Natural killer cell (primary cell): ENCODE data around the gene KCNC1. TPM values are rescaled to one million over a fixed set of nuclear protein-coding genes. Genes with fewer than 3 reads are reported as not detected.

Source experiments
- ATAC-seq, 3 donors: fragments of 150-1000 bp in 2 of 3; fragments of 200-7000 bp in 1 of 3; cut with Tn5 transposase; 1 replicate in 1 of 3; 2 replicates in 2 of 3; pipeline ENCODE4 v1.10.0; 2021; ENCODE audit warnings: mild to moderate bottlenecking in 2 of 3, moderate library complexity in 2 of 3
- DNase-seq, 2 donors: peaks; one replicate each; pipeline versions ENCODE4 v3.0.0 to v3.0.0-alpha.2; 2013 to 2021; ENCODE audit warnings: mixed read lengths in 1 of 2
- H3K27ac ChIP-seq: one replicate; pipeline ENCODE4 v1.5.1; 2013; ENCODE audit warnings: mild to moderate bottlenecking, low read length
- H3K27me3 ChIP-seq: one replicate; pipeline ENCODE4 v1.6.1; 2013; ENCODE audit warnings: low read length; ENCODE audit not compliant: control insufficient read depth, insufficient read depth
- H3K36me3 ChIP-seq: one replicate; pipeline ENCODE4 v1.6.1; 2013; ENCODE audit warnings: low read length; ENCODE audit not compliant: control insufficient read depth, insufficient read depth
- H3K4me1 ChIP-seq: one replicate; pipeline ENCODE4 v1.6.1; 2013; ENCODE audit warnings: low read length; ENCODE audit not compliant: control insufficient read depth, insufficient read depth
- H3K4me3 ChIP-seq: one replicate; pipeline ENCODE4 v1.5.1; 2013; ENCODE audit warnings: low read length
- H3K9me3 ChIP-seq: one replicate; pipeline ENCODE4 v1.6.1; 2013; ENCODE audit warnings: low read length; ENCODE audit not compliant: control insufficient read depth, insufficient read depth
- H3K27ac Mint-ChIP-seq, 2 donors: one replicate each; pipeline ENCODE4 v1.8.0; 2022; ENCODE audit warnings: mild to moderate bottlenecking in 2 of 2, mixed read lengths in 2 of 2, moderate library complexity in 1 of 2
- H3K27me3 Mint-ChIP-seq, 2 donors: one replicate each; pipeline ENCODE4 v1.8.0; 2022; ENCODE audit warnings: low read depth in 2 of 2, mixed read lengths in 2 of 2
- H3K36me3 Mint-ChIP-seq: one replicate; pipeline ENCODE4 v1.8.0; 2022; ENCODE audit warnings: mixed read lengths
- H3K4me1 Mint-ChIP-seq, 2 donors: one replicate each; pipeline ENCODE4 v1.8.0; 2022; ENCODE audit warnings: mixed read lengths in 2 of 2
- H3K4me3 Mint-ChIP-seq: one replicate; pipeline ENCODE4 v1.8.0; 2022; ENCODE audit warnings: mild to moderate bottlenecking, moderate library complexity, mixed read lengths
- H3K9me3 Mint-ChIP-seq, 2 donors: one replicate each; pipeline ENCODE4 v1.8.0; 2022; ENCODE audit warnings: mixed read lengths in 2 of 2
- CTCF ChIP-seq: fragments of 200-600 bp; IDR thresholded peaks from one replicate; pipeline ENCODE4 v1.8.0; 2022; ENCODE audit warnings: antibody characterized with exemption
- WGBS: methylation state at CpG from one replicate; pipeline ENCODE4 v1.1.7; 2013; ENCODE audit warnings: missing lambda C conversion rate; ENCODE audit not compliant: insufficient coverage; 5-methylcytosine and 5-hydroxymethylcytosine counted together
- intact Hi-C: fragments of 100-400 bp; cut with micrococcal nuclease; formaldehyde crosslinking; loops from one replicate; pipeline ENCODE4 v1.14.2; 2022
- total RNA-seq, 4 donors: library from RNA; stranded (reverse); fragments of 120-200 nt in 1 of 4; gene quantifications; one replicate each; pipeline versions ENCODE4 v1.2.3 to v1.2.4, GENCODE V29; 2013 to 2022

KCNC1 gene
- total RNA-seq, 3 donors from 2014 or later (not counting 1 experiment from before 2014, with no cell fraction given): not detected

- H3K36me3 ChIP-seq: no peaks in the 10 kb centered on the region
- 83% methylated on average over 19 of the region's 19 CpGs for WGBS
- H3K9me3 ChIP-seq: no peaks in the 10 kb centered on the region
- H3K27me3 ChIP-seq: no peaks in the 10 kb centered on the region
- H3K4me3 ChIP-seq: no peak overlapping the region
- intact Hi-C loops: no loop called here
- Mint-ChIP-seq H3K4me3 (no peak overlapping the region), H3K36me3 (no peaks in the 10 kb centered on the region), H3K9me3 (no peaks in the 10 kb centered on the region), H3K27ac (no peak overlapping the region), H3K27me3 (no peaks in the 10 kb centered on the region), H3K4me1 (no peaks in the 10 kb centered on the region)
- no peak for ATAC-seq
- no peak for TF ChIP-seq CTCF
- DNase-seq: no peak
- no peaks in the 10 kb centered on the region for H3K4me1 ChIP-seq
- no peak overlapping the region for H3K27ac ChIP-seq
Measured at GRCh38 chr11:17764446-17765218, 30.1 kb downstream of the KCNC1 start.

GRCh38 chr11:17765356-17766072 lies 30.9 kb downstream of the KCNC1 start:
- Histone ChIP-seq H3K9me3 (no peaks in the 10 kb centered on the region), H3K4me3 (no peak overlapping the region), H3K4me1 (no peaks in the 10 kb centered on the region), H3K27ac (no peak overlapping the region), H3K36me3 (no peaks in the 10 kb centered on the region), H3K27me3 (no peaks in the 10 kb centered on the region)
- ATAC-seq (no peak), DNase-seq (no peak)
- Mint-ChIP-seq H3K9me3 (no peaks in the 10 kb centered on the region), H3K36me3 (no peaks in the 10 kb centered on the region), H3K27me3 (no peaks in the 10 kb centered on the region), H3K4me3 (no peak overlapping the region), H3K4me1 (no peaks in the 10 kb centered on the region), H3K27ac (no peak overlapping the region)
- no peak for TF ChIP-seq CTCF
- WGBS: 79% methylated on average over 13 of the region's 13 CpGs
- intact Hi-C loops: no loop called here

- no peak for DNase-seq
- H3K4me3 ChIP-seq: no peak overlapping the region
- no peak overlapping the region for H3K27ac Mint-ChIP-seq
- no peaks in the 10 kb centered on the region for H3K4me1 ChIP-seq
- H3K36me3 ChIP-seq: no peaks in the 10 kb centered on the region
- WGBS: 95% methylated on average over 8 of the region's 8 CpGs
- H3K9me3 Mint-ChIP-seq: no peaks in the 10 kb centered on the region
- TF ChIP-seq CTCF: no peak
- no peaks in the 10 kb centered on the region for H3K27me3 Mint-ChIP-seq
- no peak overlapping the region for H3K4me3 Mint-ChIP-seq
- H3K4me1 Mint-ChIP-seq: no peaks in the 10 kb centered on the region
- no peak for ATAC-seq
- no peaks in the 10 kb centered on the region for H3K9me3 ChIP-seq
- no peaks in the 10 kb centered on the region for H3K27me3 ChIP-seq
- H3K27ac ChIP-seq: no peak overlapping the region
- no peaks in the 10 kb centered on the region for H3K36me3 Mint-ChIP-seq
- intact Hi-C loops: no loop called here
Measured at GRCh38 chr11:17766073-17766359, 31.4 kb downstream of the KCNC1 start.
